ENCODE results near the gene NMT1. TPM values are rescaled to one million over a fixed set of nuclear protein-coding genes. Genes with fewer than 3 reads are reported as not detected.
A peak's percentile ranks its signal among the peaks of the same experiment; 100 is the strongest.

Gene NMT1
- total and polyA plus RNA-seq, 9 donors = 34.0 to 49.1 (median 37.9) TPM

DNA sequence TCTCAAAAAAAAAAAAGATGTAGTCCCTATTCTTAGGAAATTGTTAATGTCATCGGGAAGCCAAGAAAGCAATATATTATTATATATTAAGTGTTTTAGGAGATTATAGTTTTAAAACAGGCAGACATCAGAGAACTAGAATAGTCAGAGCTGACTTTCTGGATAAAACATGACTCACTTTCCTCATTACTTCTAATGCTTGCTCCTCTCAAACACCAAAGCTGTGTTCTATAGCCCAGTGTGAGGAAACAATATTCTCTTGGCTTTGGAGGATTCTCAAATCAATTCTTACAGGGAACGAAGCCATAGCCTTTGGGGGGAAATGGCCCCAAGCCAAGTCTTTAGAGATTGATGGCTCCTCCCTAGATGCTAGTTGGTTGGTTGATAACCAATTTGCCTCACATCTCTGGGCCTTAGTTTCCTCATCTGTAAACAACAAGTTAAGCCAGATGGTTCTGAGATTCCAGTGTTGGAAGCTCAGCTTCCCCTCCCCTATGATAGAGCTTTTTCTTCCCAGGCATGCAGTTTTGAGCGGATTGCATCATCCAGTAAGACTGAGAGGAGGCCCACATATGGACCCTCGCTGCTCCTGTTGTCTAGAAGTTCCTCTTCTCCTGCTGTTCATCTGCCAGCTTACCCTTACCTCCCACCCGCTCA, 12.4 kb downstream of the NMT1 start:
- H3K9me3 ChIP-seq (replicated peaks; ENCODE audit: control insufficient read depth, low read depth, low read length) = no peaks in the 10 kb centered on the region
- H3K4me1 ChIP-seq (ENCODE audit: control insufficient read depth, insufficient read depth, low read length) = no peaks in the 10 kb centered on the region
- H3K4me3 ChIP-seq (ENCODE audit: low read length) = no peak overlapping the region
- DNase-seq = peak; percentile 45
- H3K36me3 ChIP-seq (ENCODE audit: control insufficient read depth, insufficient read depth, low read length) = peaks cover 29% of the 10 kb centered on the region
- WGBS (ENCODE audit: insufficient coverage) = 69% methylated on average over 2 of the region's 5 CpGs
- H3K27me3 ChIP-seq (ENCODE audit: control insufficient read depth, insufficient read depth, low read length) = no peaks in the 10 kb centered on the region
- no peak overlapping the region for H3K27ac ChIP-seq (ENCODE audit: low read length)

DNA sequence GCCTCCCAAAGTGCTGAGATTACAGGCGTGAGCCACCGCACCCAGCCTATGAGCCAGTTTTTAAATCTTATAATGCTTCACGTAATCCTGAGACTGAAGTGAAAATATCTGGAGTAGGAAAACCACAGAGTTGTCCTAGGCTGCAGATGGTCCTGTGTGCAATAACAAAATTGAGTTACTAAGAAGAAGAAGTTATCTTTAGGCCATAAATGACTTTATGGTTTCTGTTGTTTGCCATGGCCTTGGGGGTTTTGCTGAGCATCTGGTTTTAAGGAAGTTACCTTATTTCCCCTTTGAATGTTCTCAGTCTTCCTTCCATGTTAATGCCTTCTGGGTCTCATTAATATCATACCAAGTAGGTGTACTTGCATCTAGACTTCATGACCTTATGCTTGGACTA, 16.5 kb downstream of the NMT1 start:
- DNase-seq = peak; percentile 20
- H3K27ac ChIP-seq (ENCODE audit: low read length) = no peak overlapping the region
- H3K36me3 ChIP-seq (ENCODE audit: control insufficient read depth, insufficient read depth, low read length) = peaks cover 45% of the 10 kb centered on the region
- H3K27me3 ChIP-seq (ENCODE audit: control insufficient read depth, insufficient read depth, low read length) = no peaks in the 10 kb centered on the region
- H3K9me3 ChIP-seq (replicated peaks; ENCODE audit: control insufficient read depth, low read depth, low read length) = no peaks in the 10 kb centered on the region
- no peaks in the 10 kb centered on the region for H3K4me1 ChIP-seq (ENCODE audit: control insufficient read depth, insufficient read depth, low read length)
- WGBS (ENCODE audit: insufficient coverage) = 100% methylated on average over 3 of the region's 3 CpGs
- no peak overlapping the region for H3K4me3 ChIP-seq (ENCODE audit: low read length)

DNA sequence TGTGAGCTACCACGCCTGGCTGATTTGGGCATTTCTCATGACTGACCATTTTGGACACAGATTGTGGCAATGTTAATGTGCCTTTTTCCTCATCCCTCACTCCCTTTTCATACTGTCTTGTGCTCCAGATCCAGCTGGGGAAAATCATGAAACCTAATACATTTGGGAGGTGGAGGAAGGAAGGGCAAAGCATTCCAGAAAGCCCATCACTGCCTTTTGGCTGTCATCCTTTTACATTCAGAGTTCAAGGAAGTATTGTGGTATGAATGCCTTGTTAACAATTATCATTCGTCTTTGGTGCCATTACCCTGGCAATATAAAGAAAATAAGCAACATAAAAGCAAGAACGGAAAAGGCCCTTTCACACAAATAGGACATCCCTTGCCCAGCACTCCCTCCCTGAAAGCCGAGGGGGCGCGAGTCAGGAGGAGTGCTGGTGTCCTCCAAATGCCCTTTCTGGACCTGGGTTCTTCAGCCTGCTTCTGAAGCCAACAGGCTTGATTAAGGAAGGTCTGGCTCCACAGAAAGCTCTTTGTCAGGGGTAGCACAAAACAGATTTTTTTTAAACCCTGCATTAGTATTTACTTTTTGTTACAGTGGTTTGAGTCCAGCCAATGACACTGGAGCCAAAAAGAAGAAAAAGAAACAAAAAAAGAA, 20.1 kb downstream of the NMT1 start:
- Histone ChIP-seq H3K36me3 (ENCODE audit: control insufficient read depth, insufficient read depth, low read length) (peaks cover 44% of the 10 kb centered on the region), H3K9me3 (replicated peaks; ENCODE audit: control insufficient read depth, low read depth, low read length) (no peaks in the 10 kb centered on the region), H3K4me3 (ENCODE audit: low read length) (no peak overlapping the region), H3K27ac (ENCODE audit: low read length) (no peak overlapping the region), H3K27me3 (ENCODE audit: control insufficient read depth, insufficient read depth, low read length) (no peaks in the 10 kb centered on the region), H3K4me1 (ENCODE audit: control insufficient read depth, insufficient read depth, low read length) (no peaks in the 10 kb centered on the region)
- no peak for DNase-seq
- 88% methylated on average over 3 of the region's 6 CpGs for WGBS (ENCODE audit: insufficient coverage)

DNA sequence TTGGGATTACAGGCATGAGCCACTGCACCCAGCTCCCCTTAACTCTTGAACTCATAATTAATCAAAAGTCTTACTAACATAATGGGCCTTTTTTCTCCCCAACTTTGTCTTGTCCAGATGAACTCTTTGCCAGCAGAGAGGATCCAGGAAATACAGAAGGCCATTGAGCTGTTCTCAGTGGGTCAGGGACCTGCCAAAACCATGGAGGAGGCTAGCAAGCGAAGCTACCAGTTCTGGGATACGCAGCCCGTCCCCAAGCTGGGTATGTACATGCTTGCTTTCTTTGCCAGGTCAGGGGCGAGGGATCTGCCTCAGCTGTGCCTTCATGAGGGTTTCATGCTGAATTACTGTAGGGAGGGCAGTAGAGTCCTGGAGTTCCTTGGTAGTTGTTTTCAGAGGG, 25.3 kb downstream of the NMT1 start:
- no peak overlapping the region for H3K27ac ChIP-seq (ENCODE audit: low read length)
- DNase-seq = no peak
- no peak overlapping the region for H3K4me3 ChIP-seq (ENCODE audit: low read length)
- H3K9me3 ChIP-seq (replicated peaks; ENCODE audit: control insufficient read depth, low read depth, low read length) = no peaks in the 10 kb centered on the region
- H3K36me3 ChIP-seq (ENCODE audit: control insufficient read depth, insufficient read depth, low read length) = peaks cover 72% of the 10 kb centered on the region
- H3K27me3 ChIP-seq (ENCODE audit: control insufficient read depth, insufficient read depth, low read length) = no peaks in the 10 kb centered on the region
- no peaks in the 10 kb centered on the region for H3K4me1 ChIP-seq (ENCODE audit: control insufficient read depth, insufficient read depth, low read length)
- WGBS (ENCODE audit: insufficient coverage) = 100% methylated on average over 2 of the region's 4 CpGs

DNA sequence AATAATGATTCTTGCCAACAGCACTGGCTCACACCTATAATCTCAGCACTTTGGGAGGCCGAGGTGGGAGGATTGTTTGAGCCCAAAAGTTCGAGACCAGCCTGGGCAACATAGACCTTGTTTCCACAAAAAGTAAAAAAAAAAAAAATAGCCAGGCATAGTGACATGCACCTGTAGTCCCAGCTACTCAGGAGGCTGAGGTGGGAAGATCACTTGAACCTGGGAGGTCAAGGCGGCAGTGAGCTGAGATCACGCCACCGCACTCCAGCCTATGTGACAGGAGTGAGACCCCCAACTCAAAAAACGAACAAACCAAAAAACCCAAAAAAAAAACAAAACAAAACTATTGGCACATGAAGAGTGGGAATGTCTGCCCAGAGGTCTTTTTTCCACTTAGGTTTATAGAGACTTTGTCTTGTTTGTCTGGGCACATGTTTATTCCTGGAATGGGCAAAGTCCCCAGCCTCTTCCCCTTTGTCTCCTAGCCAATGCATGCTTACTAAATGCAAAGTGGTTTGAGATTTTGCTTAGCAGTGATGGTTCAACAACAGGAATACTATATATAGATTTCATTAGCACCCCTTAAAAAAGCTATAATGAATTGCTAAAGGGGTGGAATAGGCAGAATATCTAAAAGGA, 25.9 kb downstream of the NMT1 start:
- no peak overlapping the region for H3K4me3 ChIP-seq (ENCODE audit: low read length)
- 100% methylated on average over 1 of the region's 6 CpGs for WGBS (ENCODE audit: insufficient coverage)
- DNase-seq = no peak
- no peak overlapping the region for H3K27ac ChIP-seq (ENCODE audit: low read length)
- no peaks in the 10 kb centered on the region for H3K4me1 ChIP-seq (ENCODE audit: control insufficient read depth, insufficient read depth, low read length)
- H3K36me3 ChIP-seq (ENCODE audit: control insufficient read depth, insufficient read depth, low read length) = peaks cover 72% of the 10 kb centered on the region
- no peaks in the 10 kb centered on the region for H3K9me3 ChIP-seq (replicated peaks; ENCODE audit: control insufficient read depth, low read depth, low read length)
- no peaks in the 10 kb centered on the region for H3K27me3 ChIP-seq (ENCODE audit: control insufficient read depth, insufficient read depth, low read length)

DNA sequence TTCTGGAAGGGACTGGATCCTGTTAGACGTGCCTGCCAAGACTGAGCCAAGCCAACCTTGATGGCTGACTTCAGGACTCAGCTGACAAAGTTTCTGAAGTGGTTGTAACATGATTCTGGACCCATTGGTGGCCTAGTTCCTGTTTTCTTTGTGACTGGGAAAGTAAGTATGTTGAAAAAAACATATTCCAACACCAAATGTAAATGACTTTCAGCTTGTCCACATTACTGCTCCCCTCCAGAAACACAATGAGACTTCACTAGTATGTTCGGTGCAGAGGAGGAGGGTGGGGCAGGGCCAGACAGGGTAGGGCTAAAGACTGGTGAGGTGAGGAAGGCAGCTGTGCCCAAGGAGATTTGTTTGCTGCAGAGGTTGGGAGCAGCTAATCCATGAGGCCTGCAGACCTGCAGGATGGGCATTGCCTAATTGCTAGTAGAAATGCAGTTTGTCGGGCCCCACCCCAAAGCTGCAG, 26.4 kb downstream of the NMT1 start:
- no peak overlapping the region for H3K4me3 ChIP-seq (ENCODE audit: low read length)
- no peak overlapping the region for H3K27ac ChIP-seq (ENCODE audit: low read length)
- WGBS (ENCODE audit: insufficient coverage) = 73% methylated on average over 2 of the region's 3 CpGs
- DNase-seq = no peak
- H3K9me3 ChIP-seq (replicated peaks; ENCODE audit: control insufficient read depth, low read depth, low read length) = no peaks in the 10 kb centered on the region
- no peaks in the 10 kb centered on the region for H3K27me3 ChIP-seq (ENCODE audit: control insufficient read depth, insufficient read depth, low read length)
- H3K4me1 ChIP-seq (ENCODE audit: control insufficient read depth, insufficient read depth, low read length) = no peaks in the 10 kb centered on the region
- H3K36me3 ChIP-seq (ENCODE audit: control insufficient read depth, insufficient read depth, low read length) = peaks cover 70% of the 10 kb centered on the region

DNA sequence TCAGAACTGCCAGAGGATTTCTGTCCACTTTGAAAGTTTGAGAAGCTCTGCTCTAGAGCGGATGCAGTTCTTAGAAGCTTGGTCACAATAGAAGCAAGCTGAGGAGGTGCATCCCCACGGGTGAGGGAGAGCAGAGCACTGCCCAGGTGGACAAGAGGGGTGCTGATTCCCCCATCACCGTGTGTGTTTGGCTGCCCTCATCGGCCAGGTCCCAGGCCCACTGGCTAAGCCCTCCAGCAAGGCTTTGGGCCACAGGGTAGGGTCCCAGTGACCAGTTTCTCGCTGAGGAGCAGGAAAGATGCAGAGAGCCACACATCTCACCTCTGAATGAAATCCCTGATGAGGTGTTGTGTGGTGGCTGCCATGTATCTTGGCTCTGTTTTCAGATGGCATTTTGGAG, 26.9 kb downstream of the NMT1 start:
- Histone ChIP-seq H3K4me1 (ENCODE audit: control insufficient read depth, insufficient read depth, low read length) (no peaks in the 10 kb centered on the region), H3K27ac (ENCODE audit: low read length) (no peak overlapping the region)
- DNase-seq = no peak

DNA sequence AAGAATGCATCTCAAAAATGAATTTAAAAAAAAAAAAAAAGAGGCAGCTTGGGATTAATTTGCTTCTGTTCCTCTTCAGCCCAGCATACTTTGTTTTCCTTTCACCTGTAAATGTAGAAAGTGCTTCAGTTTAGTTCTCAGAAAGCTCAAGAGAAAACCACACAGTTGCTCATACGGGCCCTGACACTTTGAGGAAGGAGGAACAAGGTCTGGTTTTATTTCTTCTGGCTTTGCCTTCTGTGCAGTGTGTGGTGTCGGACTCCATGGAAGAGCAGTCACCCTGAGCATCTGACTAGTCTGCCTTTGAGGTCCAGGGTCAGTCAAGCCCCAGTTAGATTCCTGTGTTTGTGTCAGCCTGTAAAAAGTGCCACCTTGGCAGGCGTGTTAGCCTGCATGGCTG, 27.6 kb downstream of the NMT1 start:
- no peak for DNase-seq
- no peaks in the 10 kb centered on the region for H3K27me3 ChIP-seq (ENCODE audit: control insufficient read depth, insufficient read depth, low read length)
- H3K36me3 ChIP-seq (ENCODE audit: control insufficient read depth, insufficient read depth, low read length) = peaks cover 74% of the 10 kb centered on the region
- no peaks in the 10 kb centered on the region for H3K9me3 ChIP-seq (replicated peaks; ENCODE audit: control insufficient read depth, low read depth, low read length)
- H3K27ac ChIP-seq (ENCODE audit: low read length) = no peak overlapping the region
- H3K4me3 ChIP-seq (ENCODE audit: low read length) = no peak overlapping the region
- 92% methylated on average over 2 of the region's 3 CpGs for WGBS (ENCODE audit: insufficient coverage)
- no peaks in the 10 kb centered on the region for H3K4me1 ChIP-seq (ENCODE audit: control insufficient read depth, insufficient read depth, low read length)

More for the DNA sequence above, 26.9 kb downstream of the NMT1 start:
- H3K4me3 ChIP-seq (ENCODE audit: low read length) = no peak overlapping the region
- WGBS (ENCODE audit: insufficient coverage) = 90% methylated on average over 4 of the region's 5 CpGs
- no peaks in the 10 kb centered on the region for H3K9me3 ChIP-seq (replicated peaks; ENCODE audit: control insufficient read depth, low read depth, low read length)
- H3K36me3 ChIP-seq (ENCODE audit: control insufficient read depth, insufficient read depth, low read length) = peaks cover 72% of the 10 kb centered on the region
- no peaks in the 10 kb centered on the region for H3K27me3 ChIP-seq (ENCODE audit: control insufficient read depth, insufficient read depth, low read length)

DNA sequence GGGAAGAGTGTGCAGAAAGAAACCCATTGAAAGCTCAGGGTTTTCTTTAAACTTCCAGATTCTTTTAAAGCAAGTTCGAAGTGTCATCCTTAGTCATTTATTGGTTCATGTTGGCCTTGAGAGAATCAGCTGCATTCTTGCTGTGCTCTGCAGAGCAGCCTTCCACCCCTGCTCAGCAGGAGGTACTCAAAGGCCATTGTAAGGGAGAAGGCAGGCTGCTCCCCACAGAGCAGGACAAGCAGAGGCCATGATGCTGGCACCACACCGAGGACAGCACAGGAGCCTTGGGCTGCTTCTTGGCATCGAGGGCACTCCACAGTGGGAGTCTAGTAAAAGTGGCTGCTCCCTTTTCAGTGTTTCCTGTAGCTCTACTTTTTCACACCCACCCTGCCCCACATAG, 29.6 kb downstream of the NMT1 start:
- H3K27me3 ChIP-seq (ENCODE audit: control insufficient read depth, insufficient read depth, low read length) = no peaks in the 10 kb centered on the region
- H3K9me3 ChIP-seq (replicated peaks; ENCODE audit: control insufficient read depth, low read depth, low read length) = no peaks in the 10 kb centered on the region
- DNase-seq = no peak
- H3K27ac ChIP-seq (ENCODE audit: low read length) = no peak overlapping the region
- no peaks in the 10 kb centered on the region for H3K4me1 ChIP-seq (ENCODE audit: control insufficient read depth, insufficient read depth, low read length)
- 93% methylated on average over 2 of the region's 3 CpGs for WGBS (ENCODE audit: insufficient coverage)
- H3K36me3 ChIP-seq (ENCODE audit: control insufficient read depth, insufficient read depth, low read length) = peaks cover 86% of the 10 kb centered on the region
- no peak overlapping the region for H3K4me3 ChIP-seq (ENCODE audit: low read length)

DNA sequence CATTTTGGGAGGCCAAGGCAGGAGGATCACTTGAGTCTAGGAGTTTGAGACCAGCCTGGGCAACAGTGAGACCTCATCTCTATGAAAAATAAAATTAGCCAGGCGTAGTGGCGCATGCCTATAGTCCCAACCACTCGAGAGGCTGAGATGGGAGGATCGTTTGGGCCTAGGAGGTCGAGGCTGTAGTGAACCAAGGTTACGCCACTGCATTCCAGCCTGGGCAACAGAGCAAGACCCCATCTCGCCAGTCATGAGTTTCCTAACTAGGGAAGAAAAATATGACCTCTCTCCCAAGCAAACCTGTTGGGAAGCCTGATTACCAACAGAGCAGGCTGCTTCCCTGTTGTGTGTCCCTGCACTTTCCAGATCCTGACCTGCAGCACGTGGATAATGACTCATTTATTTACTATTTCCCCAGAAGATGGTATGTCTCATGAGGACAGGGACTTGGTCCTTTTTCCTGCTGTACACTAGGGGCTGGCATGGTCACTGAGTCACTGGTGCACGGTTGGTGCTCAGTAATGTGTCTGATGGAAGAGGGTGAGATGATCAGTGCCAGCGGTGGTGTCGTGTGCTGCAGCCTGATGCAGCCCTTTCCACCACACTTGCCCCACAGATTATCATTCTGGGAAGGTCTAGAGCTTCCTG, 30.8 kb downstream of the NMT1 start:
- peaks cover 90% of the 10 kb centered on the region for H3K36me3 ChIP-seq (ENCODE audit: control insufficient read depth, insufficient read depth, low read length)
- no peak overlapping the region for H3K4me3 ChIP-seq (ENCODE audit: low read length)
- no peaks in the 10 kb centered on the region for H3K9me3 ChIP-seq (replicated peaks; ENCODE audit: control insufficient read depth, low read depth, low read length)
- no peaks in the 10 kb centered on the region for H3K27me3 ChIP-seq (ENCODE audit: control insufficient read depth, insufficient read depth, low read length)
- H3K4me1 ChIP-seq (ENCODE audit: control insufficient read depth, insufficient read depth, low read length) = no peaks in the 10 kb centered on the region
- 97% methylated on average over 6 of the region's 11 CpGs for WGBS (ENCODE audit: insufficient coverage)
- H3K27ac ChIP-seq (ENCODE audit: low read length) = no peak overlapping the region
- DNase-seq = no peak
